A673 (cell line): ENCODE data around the gene ARHGAP45.

ENCODE experiments used
- CTCF ChIP-seq: fragments of 300-800, 200-600 bp; sonication (generic); conservative IDR thresholded peaks from 2 replicates; pipeline ENCODE4 v1.5.1; 2017; ENCODE audit warnings: low read depth, mild to moderate bottlenecking, antibody characterized with exemption, low read length, moderate library complexity, mixed read lengths
- EZH2 ChIP-seq: fragments of 200-600 bp; sonication (generic); IDR thresholded peaks from 2 replicates; pipeline ENCODE4 v1.6.1; 2017; ENCODE audit warnings: borderline replicate concordance, low read depth, mild to moderate bottlenecking, mixed read lengths, antibody characterized with exemption, low read length; ENCODE audit not compliant: poor library complexity, severe bottlenecking

DNA sequence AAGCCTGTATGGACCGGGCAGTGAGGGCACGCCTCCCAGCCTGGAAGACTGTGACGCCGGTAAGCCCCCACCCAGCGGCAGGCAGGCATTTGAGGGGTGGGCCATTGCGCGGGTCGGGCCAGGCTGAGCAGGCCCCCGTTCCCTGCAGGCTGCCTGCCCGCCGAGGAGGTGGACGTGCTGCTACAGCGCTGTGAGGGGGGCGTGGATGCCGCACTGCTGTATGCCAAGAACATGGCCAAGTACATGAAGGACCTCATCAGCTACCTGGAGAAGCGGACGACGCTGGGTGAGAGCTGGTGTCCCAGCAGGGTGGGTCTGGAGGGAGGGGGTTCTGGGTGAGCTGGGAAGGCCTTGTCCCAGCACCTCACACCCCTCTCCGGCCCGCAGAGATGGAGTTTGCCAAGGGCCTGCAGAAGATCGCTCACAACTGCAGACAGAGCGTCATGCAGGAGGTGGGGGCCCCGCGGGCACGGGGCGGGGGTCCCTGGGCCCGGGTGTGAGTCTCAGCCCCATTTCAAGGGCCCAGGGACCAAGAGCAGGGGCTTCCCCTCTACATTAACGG, 7.1 kb downstream of the ARHGAP45 start:
- TF ChIP-seq CTCF (no peak), EZH2 (no peak)
